ENCODE data around the gene DRAXIN.
A peak's percentile ranks its signal among the peaks of the same experiment; 100 is the strongest.

The DRAXIN gene

GRCh38 chr1:11654939-11655808 is 36.3 kb upstream of the DRAXIN start:
- no peak for DNase-seq (ENCODE audit: low spot score)

GRCh38 chr1:11657654-11658053 is 33.9 kb upstream of the DRAXIN start:
- DNase-seq (ENCODE audit: low spot score) = no peak

- no peak for DNase-seq (ENCODE audit: low spot score)
These were observed 33.0 kb upstream of the DRAXIN start for GRCh38 chr1:11658542-11658941.

- no peak for DNase-seq (ENCODE audit: low spot score)
These were observed 31.8 kb upstream of the DRAXIN start for GRCh38 chr1:11659748-11660147.

GRCh38 chr1:11661103-11661502 is 30.4 kb upstream of the DRAXIN start:
- DNase-seq (ENCODE audit: low spot score) = no peak

- DNase-seq (ENCODE audit: low spot score) = no peak
These were observed 27.0 kb upstream of the DRAXIN start for GRCh38 chr1:11664336-11665065.

- no peak for DNase-seq (ENCODE audit: low spot score)
These were observed 23.0 kb upstream of the DRAXIN start for GRCh38 chr1:11668516-11668915.

- no peak for DNase-seq (ENCODE audit: low spot score)
These were observed 20.8 kb upstream of the DRAXIN start for GRCh38 chr1:11670747-11671146.

GRCh38 chr1:11671205-11671543 is 20.3 kb upstream of the DRAXIN start:
- DNase-seq (ENCODE audit: low spot score) = no peak

- DNase-seq (ENCODE audit: low spot score) = no peak
These were observed 19.8 kb upstream of the DRAXIN start for GRCh38 chr1:11671544-11672286.

- no peak for DNase-seq (ENCODE audit: low spot score)
These were observed 18.3 kb upstream of the DRAXIN start for GRCh38 chr1:11673089-11673769.

- DNase-seq (ENCODE audit: low spot score) = no peak
These were observed 17.0 kb upstream of the DRAXIN start for GRCh38 chr1:11674488-11674887.

GRCh38 chr1:11675325-11675724 is 16.2 kb upstream of the DRAXIN start:
- DNase-seq (ENCODE audit: low spot score) = no peak

GRCh38 chr1:11676386-11677103 is 15.0 kb upstream of the DRAXIN start:
- no peak for DNase-seq (ENCODE audit: low spot score)

- DNase-seq (ENCODE audit: low spot score) = no peak
These were observed 13.1 kb upstream of the DRAXIN start for GRCh38 chr1:11678442-11678841.

GRCh38 chr1:11680270-11681070 is 11.0 kb upstream of the DRAXIN start:
- DNase-seq (ENCODE audit: low spot score) = no peak

- DNase-seq (ENCODE audit: low spot score) = peak; percentile 82
These were observed 10.3 kb upstream of the DRAXIN start, which contains the start of gene MAD2L2 for GRCh38 chr1:11681071-11681771. Gene MAD2L2, minus strand, starts transcription at chr1:11681148. Its CDS starts 547 bp downstream, at chr1:11680601.

GRCh38 chr1:11682287-11682771 is 9.2 kb upstream of the DRAXIN start:
- DNase-seq (ENCODE audit: low spot score) = no peak

- no peak for DNase-seq (ENCODE audit: low spot score)
These were observed 8.7 kb upstream of the DRAXIN start for GRCh38 chr1:11682799-11683198.

- no peak for DNase-seq (ENCODE audit: low spot score)
These were observed 7.4 kb upstream of the DRAXIN start for GRCh38 chr1:11684070-11684469.
